Measurements from ENCODE around the gene REEP2.

DNA sequence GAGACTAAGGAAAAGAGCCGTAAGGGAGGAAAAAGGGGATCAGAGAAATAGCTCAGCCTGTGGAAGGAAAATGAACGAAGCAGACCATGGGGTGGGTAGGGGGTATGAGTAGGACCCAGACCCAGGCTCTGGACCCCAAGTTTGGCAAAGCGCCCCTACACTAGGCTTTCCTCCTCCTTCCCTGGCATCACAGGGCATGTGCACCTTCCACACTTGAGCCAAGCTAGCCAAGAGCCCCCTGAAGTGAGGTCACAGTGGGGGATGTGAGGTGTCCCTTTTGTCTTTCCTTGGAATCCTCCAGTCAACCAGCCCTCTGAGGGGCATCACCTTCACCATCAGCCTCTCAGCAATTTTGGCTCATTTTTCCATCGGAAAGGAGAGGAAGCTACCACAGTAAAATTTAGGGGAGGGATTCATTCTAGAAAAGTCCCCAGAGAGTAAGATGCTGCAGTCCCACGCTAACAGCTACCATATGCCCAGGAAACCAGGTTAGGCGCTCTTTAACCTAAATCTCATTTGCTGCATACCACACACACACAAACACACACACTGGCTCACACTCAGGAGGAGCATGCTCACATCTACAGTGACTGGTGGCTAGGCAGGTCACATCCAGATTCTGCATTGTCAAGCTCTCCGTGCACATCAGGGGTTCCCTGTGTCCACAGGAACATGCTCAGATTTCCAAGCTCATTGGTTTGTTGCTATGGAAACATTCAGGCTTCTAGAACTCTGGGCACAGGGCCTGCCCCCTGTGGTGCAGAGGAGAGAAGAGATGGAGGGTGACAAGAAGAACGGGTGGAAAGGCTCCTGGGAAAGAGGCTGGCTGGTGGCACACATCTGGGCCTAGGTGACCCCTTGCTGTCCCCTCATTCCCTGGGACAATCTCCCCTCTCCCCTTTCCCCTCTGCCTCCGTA is 9.9 kb downstream of the REEP2 start:
- TF ChIP-seq, protein P1, sequence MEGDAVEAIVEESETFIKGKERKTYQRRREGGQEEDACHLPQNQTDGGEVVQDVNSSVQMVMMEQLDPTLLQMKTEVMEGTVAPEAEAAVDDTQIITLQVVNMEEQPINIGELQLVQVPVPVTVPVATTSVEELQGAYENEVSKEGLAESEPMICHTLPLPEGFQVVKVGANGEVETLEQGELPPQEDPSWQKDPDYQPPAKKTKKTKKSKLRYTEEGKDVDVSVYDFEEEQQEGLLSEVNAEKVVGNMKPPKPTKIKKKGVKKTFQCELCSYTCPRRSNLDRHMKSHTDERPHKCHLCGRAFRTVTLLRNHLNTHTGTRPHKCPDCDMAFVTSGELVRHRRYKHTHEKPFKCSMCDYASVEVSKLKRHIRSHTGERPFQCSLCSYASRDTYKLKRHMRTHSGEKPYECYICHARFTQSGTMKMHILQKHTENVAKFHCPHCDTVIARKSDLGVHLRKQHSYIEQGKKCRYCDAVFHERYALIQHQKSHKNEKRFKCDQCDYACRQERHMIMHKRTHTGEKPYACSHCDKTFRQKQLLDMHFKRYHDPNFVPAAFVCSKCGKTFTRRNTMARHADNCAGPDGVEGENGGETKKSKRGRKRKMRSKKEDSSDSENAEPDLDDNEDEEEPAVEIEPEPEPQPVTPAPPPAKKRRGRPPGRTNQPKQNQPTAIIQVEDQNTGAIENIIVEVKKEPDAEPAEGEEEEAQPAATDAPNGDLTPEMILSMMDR (IDR thresholded peaks at IDR 0.05) = no peak
- TF ChIP-seq POLR2AphosphoS5 (IDR thresholded peaks at IDR 0.05; ENCODE audit: insufficient read depth in 1 of 2, low read depth in 1 of 2) = no peak
- no peak for TF ChIP-seq POLR2A (IDR thresholded peaks at IDR 0.05)

Data from vagina (tissue), 2 donors.